ENCODE measurements around the gene TRAF1. TPM values are rescaled to one million over a fixed set of nuclear protein-coding genes. Genes with fewer than 3 reads are reported as not detected.
A peak's percentile ranks its signal among the peaks of the same experiment; 100 is the strongest.

TRAF1 gene
- total and polyA plus RNA-seq, 2 of the 13 experiments (the other 11 are each of a cell fraction or from before 2014, with no cell fraction given), result 0.44 to 1.0 TPM

- no peak for TF ChIP-seq ZNF646 (CRISPR knock-in tag; IDR thresholded peaks at IDR 0.05)
- peak; percentile 68 for TF ChIP-seq ERF (CRISPR knock-in tag; IDR thresholded peaks at IDR 0.05)
- TF ChIP-seq SALL2 (CRISPR knock-in tag; IDR thresholded peaks at IDR 0.05), result no peak; the same call in 1 of the 2 replicates
- no peak for TF ChIP-seq KLF6 (CRISPR knock-in tag; IDR thresholded peaks at IDR 0.05)
- no peak for TF ChIP-seq CBX5 (CRISPR knock-in tag; IDR thresholded peaks at IDR 0.05; ENCODE audit: borderline replicate concordance)
- TF ChIP-seq ZNF616 (CRISPR knock-in tag; IDR thresholded peaks at IDR 0.05; ENCODE audit: low read depth), result no peak
- TF ChIP-seq ZNF513 (CRISPR knock-in tag; conservative IDR thresholded peaks at IDR 0.05), result no peak
- TF ChIP-seq RAD51 (IDR thresholded peaks at IDR 0.05; ENCODE audit: borderline replicate concordance), result no peak
- no peak for TF ChIP-seq ZNF577 (CRISPR knock-in tag; IDR thresholded peaks at IDR 0.05; ENCODE audit: borderline replicate concordance, low read depth)
- TF ChIP-seq ZFY (CRISPR knock-in tag; IDR thresholded peaks at IDR 0.05), result peak; percentile 83
- TF ChIP-seq ZBTB14 (CRISPR knock-in tag; IDR thresholded peaks at IDR 0.05), result no peak
- no peak for TF ChIP-seq TRIM24 (CRISPR knock-in tag; IDR thresholded peaks at IDR 0.05)
- no peak for TF ChIP-seq MTA3 (CRISPR knock-in tag; IDR thresholded peaks at IDR 0.05)
- TF ChIP-seq CREM (IDR thresholded peaks at IDR 0.05), result no peak
- no peak for TF ChIP-seq CREM (CRISPR knock-in tag; IDR thresholded peaks at IDR 0.05)
- peak; percentile 66; the same call in 1 of the 2 replicates for TF ChIP-seq ZMYM4 (CRISPR knock-in tag; IDR thresholded peaks at IDR 0.05)
- TF ChIP-seq MEIS2 (CRISPR knock-in tag; IDR thresholded peaks at IDR 0.05), result no peak
- TF ChIP-seq ZNF841 (CRISPR knock-in tag; IDR thresholded peaks at IDR 0.05; ENCODE audit: borderline replicate concordance), result no peak
- TF ChIP-seq DDIT3 (CRISPR knock-in tag; IDR thresholded peaks at IDR 0.05), result no peak
Observed at GRCh38 chr9:120928483-120929228, 2.1 kb upstream of the TRAF1 start (continued).

Measured in HepG2 (cell line).